ENCODE results near the gene VKORC1L1. TPM values are rescaled to one million over a fixed set of nuclear protein-coding genes. Genes with fewer than 3 reads are reported as not detected.
"Not testable (repeated sequence)": the region's sequence is repeated elsewhere in the genome, so short reads cannot be mapped to it uniquely, and the experiment has no call there.

The VKORC1L1 gene
- 21.1 TPM for polyA plus RNA-seq (2012; ENCODE audit: insufficient read depth, insufficient read length)

GRCh38 chr7:65872776-65873581 lies at the start of gene VKORC1L1:
VKORC1L1 (plus strand) TSS chr7:65873074; CDS start chr7:65873372, 298 bp downstream.
- peak within 1 kb of the TSS; percentile 69 for H3K4me3 ChIP-seq (ENCODE audit: low read length)
- peak; percentile 84 for DNase-seq (ENCODE audit: low read depth, low spot score)

- H3K4me3 ChIP-seq (ENCODE audit: low read length) = no peak overlapping the region
- no peak for DNase-seq (ENCODE audit: low read depth, low spot score)
These were observed 45.5 kb upstream of the VKORC1L1 start for GRCh38 chr7:65827366-65827765.

GRCh38 chr7:65832281-65832680 lies 40.6 kb upstream of the VKORC1L1 start:
- peak; percentile 24 for DNase-seq (ENCODE audit: low read depth, low spot score)

GRCh38 chr7:65836684-65837083 lies 36.2 kb upstream of the VKORC1L1 start:
- not testable (repeated sequence) for H3K4me3 ChIP-seq (ENCODE audit: low read length); DNase-seq (ENCODE audit: low read depth, low spot score)

More at GRCh38 chr7:65832281-65832680, 40.6 kb upstream of the VKORC1L1 start:
- H3K4me3 ChIP-seq (ENCODE audit: low read length) = no peak overlapping the region

- H3K4me3 ChIP-seq (ENCODE audit: low read length); DNase-seq (ENCODE audit: low read depth, low spot score): not testable (repeated sequence)
These were observed 35.3 kb upstream of the VKORC1L1 start for GRCh38 chr7:65837541-65837956.

- H3K4me3 ChIP-seq (ENCODE audit: low read length) = no peak overlapping the region
- no peak for DNase-seq (ENCODE audit: low read depth, low spot score)
These were observed 33.0 kb upstream of the VKORC1L1 start for GRCh38 chr7:65839846-65840245.

- H3K4me3 ChIP-seq (ENCODE audit: low read length) = no peak overlapping the region
- DNase-seq (ENCODE audit: low read depth, low spot score) = peak; percentile 25
These were observed 32.4 kb upstream of the VKORC1L1 start for GRCh38 chr7:65840446-65840845.

GRCh38 chr7:65843616-65844015 lies 29.3 kb upstream of the VKORC1L1 start:
- not testable (repeated sequence) for DNase-seq (ENCODE audit: low read depth, low spot score); H3K4me3 ChIP-seq (ENCODE audit: low read length)

- no peak for DNase-seq (ENCODE audit: low read depth, low spot score)
- no peak overlapping the region for H3K4me3 ChIP-seq (ENCODE audit: low read length)
These were observed 26.8 kb upstream of the VKORC1L1 start for GRCh38 chr7:65846008-65846570.

GRCh38 chr7:65853426-65853825 lies 19.4 kb upstream of the VKORC1L1 start:
- not testable (repeated sequence) for H3K4me3 ChIP-seq (ENCODE audit: low read length); DNase-seq (ENCODE audit: low read depth, low spot score)

GRCh38 chr7:65853892-65854291 lies 19.0 kb upstream of the VKORC1L1 start:
- not testable (repeated sequence) for H3K4me3 ChIP-seq (ENCODE audit: low read length)

GRCh38 chr7:65857321-65857894 lies 15.5 kb upstream of the VKORC1L1 start:
- not testable (repeated sequence) for H3K4me3 ChIP-seq (ENCODE audit: low read length)

More at GRCh38 chr7:65853892-65854291, 19.0 kb upstream of the VKORC1L1 start:
- not testable (repeated sequence) for DNase-seq (ENCODE audit: low read depth, low spot score)

GRCh38 chr7:65858660-65859059 lies 14.2 kb upstream of the VKORC1L1 start:
- not testable (repeated sequence) for H3K4me3 ChIP-seq (ENCODE audit: low read length); DNase-seq (ENCODE audit: low read depth, low spot score)

More at GRCh38 chr7:65857321-65857894, 15.5 kb upstream of the VKORC1L1 start:
- not testable (repeated sequence) for DNase-seq (ENCODE audit: low read depth, low spot score)

GRCh38 chr7:65866244-65866643 lies 6.6 kb upstream of the VKORC1L1 start:
- H3K4me3 ChIP-seq (ENCODE audit: low read length); DNase-seq (ENCODE audit: low read depth, low spot score): not testable (repeated sequence)

GRCh38 chr7:65867681-65868080 lies 5.2 kb upstream of the VKORC1L1 start:
- not testable (repeated sequence) for DNase-seq (ENCODE audit: low read depth, low spot score); H3K4me3 ChIP-seq (ENCODE audit: low read length)

- not testable (repeated sequence) for H3K4me3 ChIP-seq (ENCODE audit: low read length); DNase-seq (ENCODE audit: low read depth, low spot score)
These were observed 3.6 kb upstream of the VKORC1L1 start for GRCh38 chr7:65869312-65869711.

GRCh38 chr7:65871451-65871850 lies 1.4 kb upstream of the VKORC1L1 start:
- DNase-seq (ENCODE audit: low read depth, low spot score); H3K4me3 ChIP-seq (ENCODE audit: low read length): not testable (repeated sequence)

GRCh38 chr7:65873582-65874193 lies 814 bp downstream of the VKORC1L1 start:
- DNase-seq (ENCODE audit: low read depth, low spot score) = not testable (repeated sequence)
- H3K4me3 ChIP-seq (ENCODE audit: low read length) = peak overlapping the region; percentile 69

GRCh38 chr7:65875715-65876114 lies 2.8 kb downstream of the VKORC1L1 start:
- not testable (repeated sequence) for DNase-seq (ENCODE audit: low read depth, low spot score); H3K4me3 ChIP-seq (ENCODE audit: low read length)

Measured in Jurkat, Clone E6-1 (cell line).